HG03558 (cell line): ENCODE measurements around the gene NEBL.

Experiments used
- ATAC-seq: cut with Tn5 transposase; IDR thresholded peaks from one replicate; pipeline ENCODE4 v1.9.1; 2021; ENCODE audit warnings: moderate number of reproducible peaks; ENCODE audit not compliant: unreplicated experiment; ENCODE audit errors: extremely low read depth

Gene NEBL

GRCh38 chr10:20806487-20806886 lies 90.6 kb downstream of the NEBL start:
- no peak for ATAC-seq

GRCh38 chr10:20797290-20797689 lies 99.8 kb downstream of the NEBL start:
- ATAC-seq = no peak

- no peak for ATAC-seq
These were observed 101.7 kb downstream of the NEBL start for GRCh38 chr10:20795391-20795790.

- no peak for ATAC-seq
These were observed 111.9 kb downstream of the NEBL start for GRCh38 chr10:20785174-20785573.

GRCh38 chr10:20778008-20778757 lies 118.9 kb downstream of the NEBL start:
- no peak for ATAC-seq

GRCh38 chr10:20776384-20777118 lies 120.6 kb downstream of the NEBL start:
- no peak for ATAC-seq

GRCh38 chr10:20771051-20771450 lies 126.1 kb downstream of the NEBL start:
- ATAC-seq = no peak

GRCh38 chr10:20769481-20769880 lies 127.6 kb downstream of the NEBL start:
- ATAC-seq = no peak

GRCh38 chr10:20768843-20769242 lies 128.3 kb downstream of the NEBL start:
- no peak for ATAC-seq

- no peak for ATAC-seq
These were observed 130.1 kb downstream of the NEBL start for GRCh38 chr10:20767028-20767427.

GRCh38 chr10:20765066-20765465 lies 132.0 kb downstream of the NEBL start:
- ATAC-seq = no peak

- no peak for ATAC-seq
These were observed 136.7 kb downstream of the NEBL start for GRCh38 chr10:20760460-20760859.

GRCh38 chr10:20748551-20748950 lies 148.6 kb downstream of the NEBL start:
- no peak for ATAC-seq

- ATAC-seq = no peak
These were observed 149.3 kb downstream of the NEBL start for GRCh38 chr10:20747782-20748181.

- no peak for ATAC-seq
These were observed 150.3 kb downstream of the NEBL start for GRCh38 chr10:20746856-20747255.

- no peak for ATAC-seq
These were observed 151.3 kb downstream of the NEBL start for GRCh38 chr10:20745556-20746375.

- ATAC-seq = no peak
These were observed 152.3 kb downstream of the NEBL start for GRCh38 chr10:20744821-20745220.

GRCh38 chr10:20743942-20744341 lies 153.2 kb downstream of the NEBL start:
- ATAC-seq = no peak

GRCh38 chr10:20742737-20743541 lies 154.2 kb downstream of the NEBL start:
- no peak for ATAC-seq

- no peak for ATAC-seq
These were observed 157.0 kb downstream of the NEBL start for GRCh38 chr10:20740120-20740519.
